ENCODE measurements around the gene PCDHGC3.

DNA sequence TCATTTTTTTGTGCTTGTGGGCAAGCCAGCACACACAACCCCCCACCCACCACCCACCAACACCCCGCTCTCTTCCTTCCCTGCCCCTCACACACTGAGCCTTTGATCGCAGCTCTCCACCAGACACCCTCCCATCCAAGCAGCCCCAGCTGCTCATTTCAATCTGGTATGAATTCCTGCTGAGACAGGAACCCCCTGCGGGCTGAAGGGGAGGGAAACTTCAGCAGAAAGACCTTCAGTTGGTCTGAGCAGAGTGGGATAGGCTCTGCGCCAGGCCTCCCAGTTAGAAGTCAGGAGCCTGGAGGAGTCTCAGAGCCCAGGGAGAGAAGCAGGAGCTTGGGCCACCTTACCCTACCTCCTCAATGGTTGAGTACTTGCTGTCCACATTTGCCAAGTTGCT lies 20.3 kb downstream of the PCDHGC3 start:
- TF ChIP-seq, protein P1, sequence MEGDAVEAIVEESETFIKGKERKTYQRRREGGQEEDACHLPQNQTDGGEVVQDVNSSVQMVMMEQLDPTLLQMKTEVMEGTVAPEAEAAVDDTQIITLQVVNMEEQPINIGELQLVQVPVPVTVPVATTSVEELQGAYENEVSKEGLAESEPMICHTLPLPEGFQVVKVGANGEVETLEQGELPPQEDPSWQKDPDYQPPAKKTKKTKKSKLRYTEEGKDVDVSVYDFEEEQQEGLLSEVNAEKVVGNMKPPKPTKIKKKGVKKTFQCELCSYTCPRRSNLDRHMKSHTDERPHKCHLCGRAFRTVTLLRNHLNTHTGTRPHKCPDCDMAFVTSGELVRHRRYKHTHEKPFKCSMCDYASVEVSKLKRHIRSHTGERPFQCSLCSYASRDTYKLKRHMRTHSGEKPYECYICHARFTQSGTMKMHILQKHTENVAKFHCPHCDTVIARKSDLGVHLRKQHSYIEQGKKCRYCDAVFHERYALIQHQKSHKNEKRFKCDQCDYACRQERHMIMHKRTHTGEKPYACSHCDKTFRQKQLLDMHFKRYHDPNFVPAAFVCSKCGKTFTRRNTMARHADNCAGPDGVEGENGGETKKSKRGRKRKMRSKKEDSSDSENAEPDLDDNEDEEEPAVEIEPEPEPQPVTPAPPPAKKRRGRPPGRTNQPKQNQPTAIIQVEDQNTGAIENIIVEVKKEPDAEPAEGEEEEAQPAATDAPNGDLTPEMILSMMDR (conservative IDR thresholded peaks at IDR 0.05; ENCODE audit: low read depth, low read length), result no peak
- no peak for TF ChIP-seq EZH2 (IDR thresholded peaks at IDR 0.05; ENCODE audit: borderline replicate concordance, low read depth, low read length, poor library complexity, severe bottlenecking)

Measured in A673 (cell line).